IPS DF 6.9 (cell line): ENCODE measurements around the gene FTH1.

Experiments
- DNase-seq: peaks from one replicate; pipeline ENCODE4 v3.0.0-alpha.2; 2013; ENCODE audit warnings: low read depth, low spot score
- H3K27ac ChIP-seq: one replicate; pipeline ENCODE4 v1.5.1; 2013; ENCODE audit warnings: low read length, control low read depth
- H3K27me3 ChIP-seq: 2 replicates; pipeline ENCODE4 v1.6.1; 2013; ENCODE audit warnings: mild to moderate bottlenecking, low read length; ENCODE audit not compliant: control insufficient read depth, insufficient read depth
- H3K36me3 ChIP-seq: 2 replicates; pipeline ENCODE4 v1.6.1; 2013; ENCODE audit warnings: low read length; ENCODE audit not compliant: control insufficient read depth, insufficient read depth
- H3K4me1 ChIP-seq: 2 replicates; pipeline ENCODE4 v1.6.1; 2013; ENCODE audit warnings: low read length; ENCODE audit not compliant: control insufficient read depth, insufficient read depth
- H3K4me3 ChIP-seq: 2 replicates; pipeline ENCODE4 v1.5.1; 2013; ENCODE audit warnings: mild to moderate bottlenecking, low read length
- H3K9me3 ChIP-seq: 2 replicates; pipeline ENCODE4 v1.6.1; 2013; ENCODE audit warnings: low read length, inconsistent platforms; ENCODE audit not compliant: control insufficient read depth, insufficient read depth
- WGBS: extraction: QIAGEN DNeasy Blood & Tissue Kit; methylation state at CpG from one replicate; pipeline ENCODE4 v1.1.7; 2013; ENCODE audit warnings: mixed read lengths, missing lambda C conversion rate; ENCODE audit not compliant: insufficient read length, insufficient coverage; 5-methylcytosine and 5-hydroxymethylcytosine counted together

FTH1 gene

GRCh38 chr11:61922539-61922938 is 44.9 kb downstream of the FTH1 start:
- no peaks in the 10 kb centered on the region for H3K9me3 ChIP-seq
- WGBS = no CpG with 5 or more reads among the region's 6 CpGs
- H3K27ac ChIP-seq = no peak overlapping the region
- H3K27me3 ChIP-seq = no peaks in the 10 kb centered on the region
- H3K36me3 ChIP-seq = no peaks in the 10 kb centered on the region
- peaks cover 3% of the 10 kb centered on the region for H3K4me1 ChIP-seq
- no peak for DNase-seq
- no peak overlapping the region for H3K4me3 ChIP-seq

- WGBS = no CpG with 5 or more reads among the region's 3 CpGs
- Histone ChIP-seq H3K27me3 (no peaks in the 10 kb centered on the region; the same call in 1 of the 2 replicates), H3K4me1 (peaks cover 3% of the 10 kb centered on the region), H3K9me3 (no peaks in the 10 kb centered on the region), H3K36me3 (no peaks in the 10 kb centered on the region), H3K27ac (no peak overlapping the region), H3K4me3 (no peak overlapping the region)
- DNase-seq = no peak
Measured at GRCh38 chr11:61921446-61921845, 46.0 kb downstream of the FTH1 start.

GRCh38 chr11:61919705-61920631 is 47.5 kb downstream of the FTH1 start:
- H3K27me3 ChIP-seq = no peaks in the 10 kb centered on the region; the same call in 1 of the 2 replicates
- H3K36me3 ChIP-seq = no peaks in the 10 kb centered on the region
- no peak overlapping the region for H3K27ac ChIP-seq
- H3K9me3 ChIP-seq = no peaks in the 10 kb centered on the region
- WGBS = no CpG with 5 or more reads among the region's 13 CpGs
- H3K4me3 ChIP-seq = no peak overlapping the region
- no peak for DNase-seq
- peaks cover 3% of the 10 kb centered on the region for H3K4me1 ChIP-seq

GRCh38 chr11:61918938-61919704 is 48.3 kb downstream of the FTH1 start:
- Histone ChIP-seq H3K27ac (no peak overlapping the region), H3K27me3 (no peaks in the 10 kb centered on the region; the same call in 1 of the 2 replicates), H3K9me3 (no peaks in the 10 kb centered on the region), H3K4me1 (peaks cover 3% of the 10 kb centered on the region), H3K4me3 (no peak overlapping the region), H3K36me3 (no peaks in the 10 kb centered on the region)
- no CpG with 5 or more reads among the region's 6 CpGs for WGBS
- DNase-seq = no peak

GRCh38 chr11:61918251-61918937 is 49.0 kb downstream of the FTH1 start:
- DNase-seq = no peak
- no peaks in the 10 kb centered on the region for H3K9me3 ChIP-seq
- WGBS = no CpG with 5 or more reads among the region's 14 CpGs
- peaks cover 2% of the 10 kb centered on the region for H3K4me1 ChIP-seq
- no peak overlapping the region for H3K27ac ChIP-seq
- no peak overlapping the region for H3K4me3 ChIP-seq
- H3K36me3 ChIP-seq = no peaks in the 10 kb centered on the region
- no peaks in the 10 kb centered on the region; the same call in 1 of the 2 replicates for H3K27me3 ChIP-seq

GRCh38 chr11:61917334-61918109 is 49.9 kb downstream of the FTH1 start, which contains the start of gene RAB3IL1:
RAB3IL1 (minus strand) TSS chr11:61917566; CDS start chr11:61917367, 199 bp downstream.
- no peaks in the 10 kb centered on the region for H3K9me3 ChIP-seq
- no peaks in the 10 kb centered on the region; the same call in 1 of the 2 replicates for H3K4me1 ChIP-seq
- no CpG with 5 or more reads among the region's 74 CpGs for WGBS
- no peak for DNase-seq
- peak within 1 kb of the TSS; percentile 44; the same call in 1 of the 2 replicates for H3K4me3 ChIP-seq
- no peak within 1 kb of the TSS for H3K27ac ChIP-seq
- H3K36me3 ChIP-seq = no peaks in the 10 kb centered on the region
- no peaks in the 10 kb centered on the region; the same call in 1 of the 2 replicates for H3K27me3 ChIP-seq

- H3K36me3 ChIP-seq = no peaks in the 10 kb centered on the region
- no peak overlapping the region for H3K27ac ChIP-seq
- H3K4me1 ChIP-seq = no peaks in the 10 kb centered on the region; the same call in 1 of the 2 replicates
- no peaks in the 10 kb centered on the region; the same call in 1 of the 2 replicates for H3K27me3 ChIP-seq
- peak overlapping the region; percentile 44; the same call in 1 of the 2 replicates for H3K4me3 ChIP-seq
- no peak for DNase-seq
- H3K9me3 ChIP-seq = no peaks in the 10 kb centered on the region
- WGBS = no CpG with 5 or more reads among the region's 32 CpGs
Measured at GRCh38 chr11:61916737-61917333, 50.6 kb downstream of the FTH1 start.

- no peak for DNase-seq
- Histone ChIP-seq H3K4me1 (no peaks in the 10 kb centered on the region; the same call in 1 of the 2 replicates), H3K9me3 (no peaks in the 10 kb centered on the region), H3K4me3 (no peak overlapping the region), H3K27ac (no peak overlapping the region), H3K27me3 (no peaks in the 10 kb centered on the region; the same call in 1 of the 2 replicates), H3K36me3 (no peaks in the 10 kb centered on the region)
- WGBS = no CpG with 5 or more reads among the region's 7 CpGs
Measured at GRCh38 chr11:61914471-61915171, 52.8 kb downstream of the FTH1 start.
